Neutrophil (primary cell): Measurements from ENCODE around the gene CTNNA2.

Source experiments
- H3K27ac ChIP-seq: fragments of 200-600 bp; sonication (generic); 2 replicates; pipeline ENCODE4 v1.5.1; 2016; ENCODE audit warnings: mild to moderate bottlenecking, moderate library complexity
- H3K27me3 ChIP-seq: fragments of 200-600 bp; sonication (generic); 2 replicates; pipeline ENCODE4 v1.6.0; 2016; ENCODE audit warnings: mild to moderate bottlenecking
- H3K36me3 ChIP-seq: fragments of 200-600 bp; sonication (generic); 2 replicates; pipeline ENCODE4 v1.5.1; 2017
- H3K4me1 ChIP-seq, 2 experiments: fragments of 200-600 bp in 1 of 2; sonication (generic) in 1 of 2; 1 replicate in 1 of 2; 2 replicates in 1 of 2; pipeline versions ENCODE4 v1.5.1 to v1.6.1; 2013 to 2016; ENCODE audit warnings: low read depth in 1 of 2, low read length in 1 of 2, mild to moderate bottlenecking in 1 of 2, moderate library complexity in 1 of 2; ENCODE audit not compliant: control insufficient read depth in 1 of 2, insufficient read depth in 1 of 2
- H3K4me3 ChIP-seq, 2 experiments: fragments of 200-600 bp in 1 of 2; sonication (generic) in 1 of 2; 1 replicate in 1 of 2; 2 replicates in 1 of 2; pipeline ENCODE4 v1.5.1; 2013 to 2016; ENCODE audit warnings: low read depth in 1 of 2, low read length in 1 of 2, mild to moderate bottlenecking in 1 of 2, moderate library complexity in 1 of 2
- H3K9me3 ChIP-seq: fragments of 200-600 bp; sonication (generic); 2 replicates; pipeline ENCODE4 v1.5.1; 2016
- CTCF ChIP-seq: fragments of 200-600 bp; sonication (generic); IDR thresholded peaks from 2 replicates; pipeline ENCODE4 v1.5.1; 2016; ENCODE audit warnings: antibody characterized with exemption

CTNNA2 gene

GRCh38 chr2:79982445-79982844, 469.6 kb downstream of the CTNNA2 start:
- H3K27ac ChIP-seq, result no peak overlapping the region
- H3K27me3 ChIP-seq, result peaks cover 25% of the 10 kb centered on the region
- H3K36me3 ChIP-seq, result no peaks in the 10 kb centered on the region
- no peaks in the 10 kb centered on the region for H3K9me3 ChIP-seq
- TF ChIP-seq CTCF, result no peak
- H3K4me1 ChIP-seq, result no peaks in the 10 kb centered on the region
- H3K4me3 ChIP-seq, result no peak overlapping the region

GRCh38 chr2:79984476-79984875, 471.6 kb downstream of the CTNNA2 start:
- no peak overlapping the region for H3K27ac ChIP-seq
- H3K36me3 ChIP-seq, result no peaks in the 10 kb centered on the region
- H3K9me3 ChIP-seq, result no peaks in the 10 kb centered on the region
- no peak overlapping the region for H3K4me3 ChIP-seq
- no peaks in the 10 kb centered on the region for H3K4me1 ChIP-seq
- peaks cover 25% of the 10 kb centered on the region for H3K27me3 ChIP-seq
- TF ChIP-seq CTCF, result no peak

GRCh38 chr2:79985145-79985544, 472.3 kb downstream of the CTNNA2 start:
- no peak overlapping the region for H3K4me3 ChIP-seq
- H3K9me3 ChIP-seq, result no peaks in the 10 kb centered on the region
- no peaks in the 10 kb centered on the region for H3K4me1 ChIP-seq
- peaks cover 30% of the 10 kb centered on the region for H3K27me3 ChIP-seq
- H3K27ac ChIP-seq, result no peak overlapping the region
- TF ChIP-seq CTCF, result no peak
- no peaks in the 10 kb centered on the region for H3K36me3 ChIP-seq

- no peak overlapping the region for H3K4me3 ChIP-seq
- no peaks in the 10 kb centered on the region for H3K4me1 ChIP-seq
- no peaks in the 10 kb centered on the region for H3K36me3 ChIP-seq
- H3K9me3 ChIP-seq, result no peaks in the 10 kb centered on the region
- H3K27ac ChIP-seq, result no peak overlapping the region
- TF ChIP-seq CTCF, result no peak
- H3K27me3 ChIP-seq, result peaks cover 34% of the 10 kb centered on the region
These were observed 472.7 kb downstream of the CTNNA2 start for GRCh38 chr2:79985571-79985970.

- Histone ChIP-seq H3K4me1 (no peaks in the 10 kb centered on the region), H3K9me3 (no peaks in the 10 kb centered on the region), H3K27ac (no peak overlapping the region), H3K4me3 (no peak overlapping the region), H3K27me3 (peaks cover 78% of the 10 kb centered on the region), H3K36me3 (no peaks in the 10 kb centered on the region)
- no peak for TF ChIP-seq CTCF
These were observed 480.3 kb downstream of the CTNNA2 start for GRCh38 chr2:79993144-79993543.

- H3K4me3 ChIP-seq, result no peak overlapping the region
- no peaks in the 10 kb centered on the region for H3K9me3 ChIP-seq
- no peaks in the 10 kb centered on the region for H3K4me1 ChIP-seq
- no peak overlapping the region for H3K27ac ChIP-seq
- no peaks in the 10 kb centered on the region for H3K36me3 ChIP-seq
- no peak for TF ChIP-seq CTCF
- peaks cover 89% of the 10 kb centered on the region for H3K27me3 ChIP-seq
These were observed 481.3 kb downstream of the CTNNA2 start for GRCh38 chr2:79994161-79994560.
